ENCODE results near the gene NPAS2.

The NPAS2 gene

GRCh38 chr2:100810603-100811145 lies 9.3 kb upstream of the NPAS2 start:
- TF ChIP-seq CTCF (IDR thresholded peaks at IDR 0.05) = no peak

GRCh38 chr2:100812116-100812515 lies 7.8 kb upstream of the NPAS2 start:
- no peak for TF ChIP-seq CTCF (IDR thresholded peaks at IDR 0.05)

- TF ChIP-seq CTCF (IDR thresholded peaks at IDR 0.05) = no peak
Observed at GRCh38 chr2:100812573-100812972, 7.4 kb upstream of the NPAS2 start.

- no peak for TF ChIP-seq CTCF (IDR thresholded peaks at IDR 0.05)
Observed at GRCh38 chr2:100813527-100813926, 6.4 kb upstream of the NPAS2 start.

GRCh38 chr2:100814043-100814442 lies 5.9 kb upstream of the NPAS2 start:
- no peak for TF ChIP-seq CTCF (IDR thresholded peaks at IDR 0.05)

GRCh38 chr2:100814453-100814852 lies 5.5 kb upstream of the NPAS2 start:
- TF ChIP-seq CTCF (IDR thresholded peaks at IDR 0.05) = no peak

- no peak for TF ChIP-seq CTCF (IDR thresholded peaks at IDR 0.05)
Observed at GRCh38 chr2:100817388-100817985, 2.5 kb upstream of the NPAS2 start.
